HepG2 (cell line): Measurements from ENCODE around the gene DAG1. TPM values are rescaled to one million over a fixed set of nuclear protein-coding genes. Genes with fewer than 3 reads are reported as not detected.
A peak's percentile ranks its signal among the peaks of the same experiment; 100 is the strongest.

ENCODE experiments used
- ARNT2 ChIP-seq: sonication (generic); formaldehyde crosslinking; IDR thresholded peaks from 2 replicates; pipeline ENCODE4 v1.8.0; 2022; ENCODE audit warnings: mild to moderate bottlenecking, low read depth, missing genetic modification reagents, moderate library complexity
- CREM ChIP-seq, 2 experiments: sonication (generic) in 1 of 2; formaldehyde crosslinking in 1 of 2; IDR thresholded peaks; 2 replicates each; pipeline versions ENCODE4 v1.4.0 to v1.6.1; 2016 to 2020; ENCODE audit warnings: antibody characterized with exemption in 1 of 2, mild to moderate bottlenecking in 1 of 2, missing genetic modification reagents in 1 of 2
- EEA1 ChIP-seq: sonication (generic); formaldehyde crosslinking; IDR thresholded peaks from 2 replicates; pipeline ENCODE4 v1.5.1; 2020; ENCODE audit warnings: mild to moderate bottlenecking, missing genetic modification reagents, borderline replicate concordance
- FIP1L1 ChIP-seq: fragments of 200-400 bp; formaldehyde crosslinking; IDR thresholded peaks from 2 replicates; pipeline ENCODE4 v1.6.1; 2018; ENCODE audit warnings: low read depth, mild to moderate bottlenecking, low read length, moderate library complexity, borderline replicate concordance; ENCODE audit not compliant: insufficient read depth
- HOXA7 ChIP-seq: sonication (generic); formaldehyde crosslinking; IDR thresholded peaks from 2 replicates; pipeline ENCODE4 v1.8.1; 2022; ENCODE audit warnings: mild to moderate bottlenecking, missing genetic modification reagents, moderate library complexity
- IRX3 ChIP-seq: sonication (generic); formaldehyde crosslinking; IDR thresholded peaks from 2 replicates; pipeline ENCODE4 v1.8.1; 2023; ENCODE audit warnings: mild to moderate bottlenecking, low read depth, missing genetic modification reagents, borderline replicate concordance
- ISL2 ChIP-seq: sonication (generic); formaldehyde crosslinking; IDR thresholded peaks from 2 replicates; pipeline ENCODE4 v1.5.0; 2020; ENCODE audit warnings: missing genetic modification reagents
- MED13 ChIP-seq: sonication (generic); formaldehyde crosslinking; IDR thresholded peaks from 2 replicates; pipeline ENCODE4 v1.5.0; 2020; ENCODE audit warnings: missing genetic modification reagents
- NFIC ChIP-seq: IDR thresholded peaks from 2 replicates; pipeline ENCODE4 v1.6.1; 2012; ENCODE audit warnings: mild to moderate bottlenecking, low read length, inconsistent platforms
- PHF5A ChIP-seq: IDR thresholded peaks from one replicate; pipeline ENCODE4 v1.6.1; 2018; ENCODE audit warnings: low read depth, missing genetic modification reagents; ENCODE audit not compliant: unreplicated experiment
- ZIK1 ChIP-seq: sonication (generic); formaldehyde crosslinking; IDR thresholded peaks from 2 replicates; pipeline ENCODE4 v1.5.0; 2020; ENCODE audit warnings: mild to moderate bottlenecking, low read depth, missing genetic modification reagents, borderline replicate concordance
- ZNF530 ChIP-seq: sonication (generic); formaldehyde crosslinking; IDR thresholded peaks from 2 replicates; pipeline ENCODE4 v1.5.0; 2020; ENCODE audit warnings: low read depth, mild to moderate bottlenecking, missing genetic modification reagents
- polyA plus RNA-seq, 8 experiments: library from polyadenylated mRNA; depleted of rRNA in 3 of 8; stranded (reverse) in 7 of 8; unstranded in 1 of 8; fragments of >200 nt; fragmentation: Illumina TruSeq in 4 of 8; extraction: Trizol in 4 of 8; gene quantifications; 2 replicates each; pipeline versions ENCODE4 v1.2.1 to v1.2.3, GENCODE V29; 2011 to 2016; ENCODE audit warnings: low read depth in 4 of 8, missing spikeins in 1 of 8, mixed read lengths in 1 of 8; ENCODE audit not compliant: insufficient read depth in 1 of 8
- total RNA-seq, 5 experiments: library from RNA; depleted of rRNA; stranded (reverse); fragments of >200 nt; fragmentation: Illumina TruSeq; extraction: Trizol; gene quantifications; 2 replicates each; pipeline ENCODE4 v1.2.3, GENCODE V29; 2016; ENCODE audit warnings: low read depth in 1 of 5
- TF ChIP-seq, protein P1 (sequence below): sonication (generic); formaldehyde crosslinking; IDR thresholded peaks from 2 replicates; pipeline ENCODE4 v1.4.0; 2020; ENCODE audit warnings: mild to moderate bottlenecking, low read depth, missing genetic modification reagents
- TF ChIP-seq, protein P2 (sequence below): sonication (generic); formaldehyde crosslinking; IDR thresholded peaks from 2 replicates; pipeline ENCODE4 v1.4.0; 2020; ENCODE audit warnings: missing genetic modification reagents
- TF ChIP-seq, protein P3 (sequence below): sonication (generic); formaldehyde crosslinking; IDR thresholded peaks from 2 replicates; pipeline ENCODE4 v1.4.0; 2020; ENCODE audit warnings: missing genetic modification reagents
- TF ChIP-seq, protein P4 (sequence below): sonication (generic); formaldehyde crosslinking; IDR thresholded peaks from 2 replicates; pipeline ENCODE4 v1.8.1; 2022; ENCODE audit warnings: mild to moderate bottlenecking, missing genetic modification reagents
- TF ChIP-seq, protein P5 (sequence below): sonication (generic); formaldehyde crosslinking; IDR thresholded peaks from 2 replicates; pipeline ENCODE4 v1.8.0; 2023; ENCODE audit warnings: mild to moderate bottlenecking, missing genetic modification reagents

Gene DAG1
- total and polyA plus RNA-seq, 2 of the 13 experiments (the other 11 are each of a cell fraction or from before 2014, with no cell fraction given), result 47.3 to 50.4 TPM

DNA sequence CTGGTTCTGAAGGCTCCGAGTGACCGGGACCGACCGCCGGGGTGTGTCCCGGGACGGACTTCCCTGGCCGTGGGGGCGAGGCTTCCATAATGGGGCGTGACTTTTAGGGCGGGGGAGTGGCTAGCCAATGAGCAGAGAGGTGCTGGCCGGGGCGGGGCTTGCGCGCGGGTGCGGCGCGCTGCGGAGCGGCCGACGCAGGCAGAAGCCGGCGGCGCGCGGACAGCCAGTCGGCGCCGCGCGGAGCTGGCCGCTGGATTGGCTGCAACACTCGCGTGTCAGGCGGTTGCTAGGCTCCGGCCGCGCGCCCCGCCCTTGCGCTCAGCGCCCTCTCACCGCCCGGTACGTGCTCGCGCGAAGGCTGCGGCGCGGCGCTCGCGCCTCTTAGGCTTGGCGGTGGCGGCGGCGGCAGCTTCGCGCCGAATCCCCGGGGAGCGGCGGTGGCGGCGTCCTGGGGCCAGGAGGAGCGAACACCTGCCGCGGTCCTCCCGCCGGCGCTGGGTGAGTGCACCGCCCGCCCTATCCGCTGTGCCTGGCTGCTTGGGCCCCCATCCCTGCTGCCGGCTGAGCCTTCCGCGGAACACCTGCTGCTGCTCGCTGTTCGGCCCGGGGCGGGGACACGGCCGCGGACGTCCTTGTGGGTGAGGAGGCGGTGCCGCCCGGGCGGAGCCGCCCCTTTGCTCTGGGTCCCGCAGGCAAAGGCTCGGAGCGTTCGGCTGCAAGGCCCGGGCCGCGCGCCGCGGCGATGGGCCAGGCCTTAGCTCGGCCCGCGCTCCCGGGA lies at the start of gene DAG1 (continued):
- 0 out of 2 replicates have a peak, but pooled peaks have one; percentile 28 for TF ChIP-seq EEA1
- TF ChIP-seq, protein P1, sequence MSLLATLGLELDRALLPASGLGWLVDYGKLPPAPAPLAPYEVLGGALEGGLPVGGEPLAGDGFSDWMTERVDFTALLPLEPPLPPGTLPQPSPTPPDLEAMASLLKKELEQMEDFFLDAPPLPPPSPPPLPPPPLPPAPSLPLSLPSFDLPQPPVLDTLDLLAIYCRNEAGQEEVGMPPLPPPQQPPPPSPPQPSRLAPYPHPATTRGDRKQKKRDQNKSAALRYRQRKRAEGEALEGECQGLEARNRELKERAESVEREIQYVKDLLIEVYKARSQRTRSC (CRISPR knock-in tag), result no peak
- TF ChIP-seq CREM (IDR thresholded peaks at IDR 0.05), result 0 out of 2 replicates have a peak, but pooled peaks have one; percentile 37
- TF ChIP-seq CREM (CRISPR knock-in tag; IDR thresholded peaks at IDR 0.05), result no peak
- TF ChIP-seq ARNT2, result peak; percentile 92
- TF ChIP-seq, protein P2, sequence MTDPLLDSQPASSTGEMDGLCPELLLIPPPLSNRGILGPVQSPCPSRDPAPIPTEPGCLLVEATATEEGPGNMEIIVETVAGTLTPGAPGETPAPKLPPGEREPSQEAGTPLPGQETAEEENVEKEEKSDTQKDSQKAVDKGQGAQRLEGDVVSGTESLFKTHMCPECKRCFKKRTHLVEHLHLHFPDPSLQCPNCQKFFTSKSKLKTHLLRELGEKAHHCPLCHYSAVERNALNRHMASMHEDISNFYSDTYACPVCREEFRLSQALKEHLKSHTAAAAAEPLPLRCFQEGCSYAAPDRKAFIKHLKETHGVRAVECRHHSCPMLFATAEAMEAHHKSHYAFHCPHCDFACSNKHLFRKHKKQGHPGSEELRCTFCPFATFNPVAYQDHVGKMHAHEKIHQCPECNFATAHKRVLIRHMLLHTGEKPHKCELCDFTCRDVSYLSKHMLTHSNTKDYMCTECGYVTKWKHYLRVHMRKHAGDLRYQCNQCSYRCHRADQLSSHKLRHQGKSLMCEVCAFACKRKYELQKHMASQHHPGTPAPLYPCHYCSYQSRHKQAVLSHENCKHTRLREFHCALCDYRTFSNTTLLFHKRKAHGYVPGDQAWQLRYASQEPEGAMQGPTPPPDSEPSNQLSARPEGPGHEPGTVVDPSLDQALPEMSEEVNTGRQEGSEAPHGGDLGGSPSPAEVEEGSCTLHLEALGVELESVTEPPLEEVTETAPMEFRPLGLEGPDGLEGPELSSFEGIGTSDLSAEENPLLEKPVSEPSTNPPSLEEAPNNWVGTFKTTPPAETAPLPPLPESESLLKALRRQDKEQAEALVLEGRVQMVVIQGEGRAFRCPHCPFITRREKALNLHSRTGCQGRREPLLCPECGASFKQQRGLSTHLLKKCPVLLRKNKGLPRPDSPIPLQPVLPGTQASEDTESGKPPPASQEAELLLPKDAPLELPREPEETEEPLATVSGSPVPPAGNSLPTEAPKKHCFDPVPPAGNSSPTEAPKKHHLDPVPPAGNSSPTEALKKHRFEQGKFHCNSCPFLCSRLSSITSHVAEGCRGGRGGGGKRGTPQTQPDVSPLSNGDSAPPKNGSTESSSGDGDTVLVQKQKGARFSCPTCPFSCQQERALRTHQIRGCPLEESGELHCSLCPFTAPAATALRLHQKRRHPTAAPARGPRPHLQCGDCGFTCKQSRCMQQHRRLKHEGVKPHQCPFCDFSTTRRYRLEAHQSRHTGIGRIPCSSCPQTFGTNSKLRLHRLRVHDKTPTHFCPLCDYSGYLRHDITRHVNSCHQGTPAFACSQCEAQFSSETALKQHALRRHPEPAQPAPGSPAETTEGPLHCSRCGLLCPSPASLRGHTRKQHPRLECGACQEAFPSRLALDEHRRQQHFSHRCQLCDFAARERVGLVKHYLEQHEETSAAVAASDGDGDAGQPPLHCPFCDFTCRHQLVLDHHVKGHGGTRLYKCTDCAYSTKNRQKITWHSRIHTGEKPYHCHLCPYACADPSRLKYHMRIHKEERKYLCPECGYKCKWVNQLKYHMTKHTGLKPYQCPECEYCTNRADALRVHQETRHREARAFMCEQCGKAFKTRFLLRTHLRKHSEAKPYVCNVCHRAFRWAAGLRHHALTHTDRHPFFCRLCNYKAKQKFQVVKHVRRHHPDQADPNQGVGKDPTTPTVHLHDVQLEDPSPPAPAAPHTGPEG, result no peak
- no peak for TF ChIP-seq ISL2
- TF ChIP-seq, protein P3, sequence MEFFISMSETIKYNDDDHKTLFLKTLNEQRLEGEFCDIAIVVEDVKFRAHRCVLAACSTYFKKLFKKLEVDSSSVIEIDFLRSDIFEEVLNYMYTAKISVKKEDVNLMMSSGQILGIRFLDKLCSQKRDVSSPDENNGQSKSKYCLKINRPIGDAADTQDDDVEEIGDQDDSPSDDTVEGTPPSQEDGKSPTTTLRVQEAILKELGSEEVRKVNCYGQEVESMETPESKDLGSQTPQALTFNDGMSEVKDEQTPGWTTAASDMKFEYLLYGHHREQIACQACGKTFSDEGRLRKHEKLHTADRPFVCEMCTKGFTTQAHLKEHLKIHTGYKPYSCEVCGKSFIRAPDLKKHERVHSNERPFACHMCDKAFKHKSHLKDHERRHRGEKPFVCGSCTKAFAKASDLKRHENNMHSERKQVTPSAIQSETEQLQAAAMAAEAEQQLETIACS (CRISPR knock-in tag), result peak; percentile 89
- 0 out of 2 replicates have a peak, but pooled peaks have one; percentile 9 for TF ChIP-seq ZIK1 (CRISPR knock-in tag)
- no peak for TF ChIP-seq MED13
- TF ChIP-seq, protein P4, sequence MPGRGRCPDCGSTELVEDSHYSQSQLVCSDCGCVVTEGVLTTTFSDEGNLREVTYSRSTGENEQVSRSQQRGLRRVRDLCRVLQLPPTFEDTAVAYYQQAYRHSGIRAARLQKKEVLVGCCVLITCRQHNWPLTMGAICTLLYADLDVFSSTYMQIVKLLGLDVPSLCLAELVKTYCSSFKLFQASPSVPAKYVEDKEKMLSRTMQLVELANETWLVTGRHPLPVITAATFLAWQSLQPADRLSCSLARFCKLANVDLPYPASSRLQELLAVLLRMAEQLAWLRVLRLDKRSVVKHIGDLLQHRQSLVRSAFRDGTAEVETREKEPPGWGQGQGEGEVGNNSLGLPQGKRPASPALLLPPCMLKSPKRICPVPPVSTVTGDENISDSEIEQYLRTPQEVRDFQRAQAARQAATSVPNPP (CRISPR knock-in tag), result peak; percentile 95
- no peak for TF ChIP-seq PHF5A (CRISPR knock-in tag)
- TF ChIP-seq FIP1L1, result no peak
- TF ChIP-seq HOXA7 (CRISPR knock-in tag), result no peak
- no peak for TF ChIP-seq NFIC
- TF ChIP-seq, protein P5, sequence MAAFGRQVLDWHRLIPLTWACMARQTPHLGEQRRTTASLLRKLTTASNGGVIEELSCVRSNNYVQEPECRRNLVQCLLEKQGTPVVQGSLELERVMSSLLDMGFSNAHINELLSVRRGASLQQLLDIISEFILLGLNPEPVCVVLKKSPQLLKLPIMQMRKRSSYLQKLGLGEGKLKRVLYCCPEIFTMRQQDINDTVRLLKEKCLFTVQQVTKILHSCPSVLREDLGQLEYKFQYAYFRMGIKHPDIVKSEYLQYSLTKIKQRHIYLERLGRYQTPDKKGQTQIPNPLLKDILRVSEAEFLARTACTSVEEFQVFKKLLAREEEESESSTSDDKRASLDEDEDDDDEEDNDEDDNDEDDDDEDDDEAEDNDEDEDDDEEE, result peak; percentile 75; the same call in 1 of the 2 replicates
- TF ChIP-seq ZNF530, result no peak
- peak; percentile 81 for TF ChIP-seq IRX3 (CRISPR knock-in tag)
